Upper lobe of right lung (tissue), 1 donor: ENCODE results near the gene CCBE1. TPM values are rescaled to one million over a fixed set of nuclear protein-coding genes. Genes with fewer than 3 reads are reported as not detected.
"Not testable (repeated sequence)": the region's sequence is repeated elsewhere in the genome, so short reads cannot be mapped to it uniquely, and the experiment has no call there.

Experiments used
- ATAC-seq: fragments of 200-7000 bp; cut with Tn5 transposase; one replicate; pipeline ENCODE4 v1.9.1; 2020; ENCODE audit warnings: mild to moderate bottlenecking, moderate library complexity
- DNase-seq: peaks from one replicate; pipeline ENCODE4 v3.0.0-alpha.2; 2020
- H3K27ac ChIP-seq: fragments of 200-600 bp; one replicate; pipeline ENCODE4 v1.8.0; 2022
- H3K27me3 ChIP-seq: fragments of 200-600 bp; one replicate; pipeline ENCODE4 v1.8.0; 2022; ENCODE audit warnings: mild to moderate bottlenecking
- H3K36me3 ChIP-seq: fragments of 200-600 bp; one replicate; pipeline ENCODE4 v1.8.0; 2022
- H3K4me1 ChIP-seq: fragments of 200-600 bp; one replicate; pipeline ENCODE4 v1.8.0; 2022
- H3K4me3 ChIP-seq: fragments of 200-600 bp; one replicate; pipeline ENCODE4 v1.8.0; 2022; ENCODE audit warnings: mild to moderate bottlenecking
- H3K9me3 ChIP-seq: fragments of 200-600 bp; one replicate; pipeline ENCODE4 v1.8.0; 2022
- intact Hi-C: fragments of 100-400 bp; cut with DNase I; formaldehyde crosslinking; loops from one replicate; pipeline ENCODE4 v1.11.0; 2022
- total RNA-seq: library from RNA; stranded (reverse); fragmentation: NEBNext Ultra II Directional; extraction: Animal tissue kit (Norgen Biotek cat#: 25700); gene quantifications from one replicate; pipeline ENCODE4 v1.2.1, GENCODE V29; 2021
- TF ChIP-seq, protein P1 (sequence below): fragments of 200-600 bp; IDR thresholded peaks from one replicate; pipeline ENCODE4 v1.8.0; 2022; ENCODE audit warnings: antibody characterized with exemption
- donor health status: DM: no; HTN: yes; CAD: no; lungs with severe emphysema.

CCBE1 gene
- total RNA-seq, 1 donor from 2014 or later: 27.8 TPM

- H3K27ac ChIP-seq: no peak overlapping the region
- no peaks in the 10 kb centered on the region for H3K4me1 ChIP-seq
- H3K4me3 ChIP-seq: no peak overlapping the region
- intact Hi-C loops: no loop called here
- ATAC-seq (no peak), DNase-seq (no peak)
- TF ChIP-seq, protein P1, sequence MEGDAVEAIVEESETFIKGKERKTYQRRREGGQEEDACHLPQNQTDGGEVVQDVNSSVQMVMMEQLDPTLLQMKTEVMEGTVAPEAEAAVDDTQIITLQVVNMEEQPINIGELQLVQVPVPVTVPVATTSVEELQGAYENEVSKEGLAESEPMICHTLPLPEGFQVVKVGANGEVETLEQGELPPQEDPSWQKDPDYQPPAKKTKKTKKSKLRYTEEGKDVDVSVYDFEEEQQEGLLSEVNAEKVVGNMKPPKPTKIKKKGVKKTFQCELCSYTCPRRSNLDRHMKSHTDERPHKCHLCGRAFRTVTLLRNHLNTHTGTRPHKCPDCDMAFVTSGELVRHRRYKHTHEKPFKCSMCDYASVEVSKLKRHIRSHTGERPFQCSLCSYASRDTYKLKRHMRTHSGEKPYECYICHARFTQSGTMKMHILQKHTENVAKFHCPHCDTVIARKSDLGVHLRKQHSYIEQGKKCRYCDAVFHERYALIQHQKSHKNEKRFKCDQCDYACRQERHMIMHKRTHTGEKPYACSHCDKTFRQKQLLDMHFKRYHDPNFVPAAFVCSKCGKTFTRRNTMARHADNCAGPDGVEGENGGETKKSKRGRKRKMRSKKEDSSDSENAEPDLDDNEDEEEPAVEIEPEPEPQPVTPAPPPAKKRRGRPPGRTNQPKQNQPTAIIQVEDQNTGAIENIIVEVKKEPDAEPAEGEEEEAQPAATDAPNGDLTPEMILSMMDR: no peak
- no peaks in the 10 kb centered on the region for H3K9me3 ChIP-seq
- H3K36me3 ChIP-seq: no peaks in the 10 kb centered on the region
- H3K27me3 ChIP-seq: no peaks in the 10 kb centered on the region
Observed at GRCh38 chr18:59528866-59529265, 168.4 kb downstream of the CCBE1 start.

- no peak overlapping the region for H3K27ac ChIP-seq
- DNase-seq: no peak
- H3K9me3 ChIP-seq: no peaks in the 10 kb centered on the region
- no peak overlapping the region for H3K4me3 ChIP-seq
- TF ChIP-seq, protein P1: no peak
- peaks cover 14% of the 10 kb centered on the region for H3K4me1 ChIP-seq
- no peak for ATAC-seq
- no peaks in the 10 kb centered on the region for H3K36me3 ChIP-seq
- intact Hi-C loops: no loop called here
- no peaks in the 10 kb centered on the region for H3K27me3 ChIP-seq
Observed at GRCh38 chr18:59520562-59521355, 176.5 kb downstream of the CCBE1 start.

DNA sequence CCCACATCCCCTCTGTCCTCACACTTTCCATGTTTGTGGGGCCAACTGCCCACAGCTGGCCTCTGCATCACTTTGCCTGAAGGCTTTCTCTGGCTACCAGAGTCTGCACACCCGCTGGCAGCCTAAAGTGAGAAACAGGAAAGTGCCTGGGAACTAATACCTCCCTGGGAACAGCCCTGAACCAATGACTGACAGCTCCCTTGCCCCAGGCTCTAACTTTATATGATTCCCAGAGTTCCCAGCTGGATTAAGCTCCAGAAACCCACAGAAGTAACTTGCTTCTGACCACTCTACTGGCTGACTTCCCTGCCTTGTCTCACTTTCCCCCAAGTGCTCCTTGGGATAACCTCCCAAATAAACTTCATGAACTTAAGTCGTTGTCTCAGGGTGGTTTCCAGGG, 178.5 kb downstream of the CCBE1 start:
- ATAC-seq (no peak), DNase-seq (no peak)
- Histone ChIP-seq H3K27me3 (no peaks in the 10 kb centered on the region), H3K27ac (no peak overlapping the region), H3K4me1 (peaks cover 31% of the 10 kb centered on the region), H3K4me3 (no peak overlapping the region), H3K9me3 (no peaks in the 10 kb centered on the region), H3K36me3 (no peaks in the 10 kb centered on the region)
- TF ChIP-seq, protein P1: no peak
- intact Hi-C loops: no loop called here

GRCh38 chr18:59517446-59518165, 179.6 kb downstream of the CCBE1 start:
- peaks cover 32% of the 10 kb centered on the region for H3K4me1 ChIP-seq
- H3K4me3 ChIP-seq: no peak overlapping the region
- intact Hi-C loops: no loop called here
- H3K36me3 ChIP-seq: no peaks in the 10 kb centered on the region
- no peaks in the 10 kb centered on the region for H3K27me3 ChIP-seq
- no peak for DNase-seq
- TF ChIP-seq, protein P1: no peak
- H3K9me3 ChIP-seq: no peaks in the 10 kb centered on the region
- ATAC-seq: peak; percentile 18
- H3K27ac ChIP-seq: no peak overlapping the region

GRCh38 chr18:59516356-59517155, 180.7 kb downstream of the CCBE1 start:
- Histone ChIP-seq H3K36me3 (no peaks in the 10 kb centered on the region), H3K4me1 (peaks cover 39% of the 10 kb centered on the region), H3K9me3 (no peaks in the 10 kb centered on the region), H3K4me3 (no peak overlapping the region), H3K27me3 (no peaks in the 10 kb centered on the region), H3K27ac (peak overlapping the region; percentile 58)
- ATAC-seq: peak; percentile 87
- TF ChIP-seq, protein P1: no peak
- intact Hi-C loops: no loop called here
- DNase-seq: no peak

DNA sequence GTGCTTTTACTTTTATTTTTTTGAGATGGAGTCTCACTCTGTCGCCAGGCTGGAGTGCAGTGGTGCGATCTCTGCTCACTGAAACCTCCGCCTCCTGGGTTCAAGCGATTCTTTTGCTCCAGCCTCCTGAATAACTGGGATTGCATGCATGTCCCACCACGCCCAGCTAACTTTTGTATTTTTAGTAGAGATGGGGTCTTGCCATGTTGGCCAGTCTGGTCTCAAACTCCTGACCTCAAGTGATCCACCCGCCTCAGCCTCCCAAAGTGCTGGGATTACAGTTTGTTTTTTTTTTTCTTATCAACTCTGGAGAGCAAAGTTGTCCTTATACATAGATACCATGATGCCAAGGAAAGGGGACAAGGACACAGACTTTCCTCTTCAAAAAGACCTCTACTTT, 181.3 kb downstream of the CCBE1 start:
- DNase-seq, H3K9me3 ChIP-seq, H3K36me3 ChIP-seq, H3K4me3 ChIP-seq, H3K27me3 ChIP-seq, intact Hi-C loops, ATAC-seq: not testable (repeated sequence)
- H3K4me1 ChIP-seq: peaks cover 44% of the 10 kb centered on the region
- H3K27ac ChIP-seq: peak overlapping the region; percentile 36
